ENCODE data around the gene ISLR2. TPM values are rescaled to one million over a fixed set of nuclear protein-coding genes. Genes with fewer than 3 reads are reported as not detected.

Gene ISLR2
- total RNA-seq, 1 experiment from 2014 or later, result not detected

- no peak overlapping the region for H3K27ac Mint-ChIP-seq (ENCODE audit: unreplicated experiment)
Measured at GRCh38 chr15:74172701-74173379, 42.5 kb downstream of the ISLR2 start.

GRCh38 chr15:74173380-74174218, 43.2 kb downstream of the ISLR2 start, which contains the start of gene ISLR:
TSS of gene ISLR (plus strand) at chr15:74173710. CDS start at chr15:74174859, 1,149 bp downstream.
- BruUV-seq (replicated peaks), result no TSS peak
- ChIA-PET CTCF (no interaction called here), POLR2A (no interaction called here)
- no peak for DNase-seq
- Mint-ChIP-seq H3K9me3 (ENCODE audit: unreplicated experiment) (no peaks in the 10 kb centered on the region), H3K4me1 (ENCODE audit: low read depth, unreplicated experiment) (no peaks in the 10 kb centered on the region), H3K36me3 (ENCODE audit: insufficient read depth, unreplicated experiment) (peaks cover 5% of the 10 kb centered on the region), H3K4me3 (ENCODE audit: unreplicated experiment) (no peak within 1 kb of the TSS), H3K27me3 (ENCODE audit: insufficient read depth, unreplicated experiment) (peaks cover 8% of the 10 kb centered on the region), H3K27ac (ENCODE audit: unreplicated experiment) (no peak within 1 kb of the TSS)
- no peaks in the 10 kb centered on the region for H3K9me3 ChIP-seq
- H3K27me3 ChIP-seq (replicated peaks; ENCODE audit: control insufficient read depth, insufficient read depth, low read length), result no peaks in the 10 kb centered on the region; the same call in 1 of the 2 replicates
- H3K4me1 ChIP-seq, result no peaks in the 10 kb centered on the region
- no peak for TF ChIP-seq CTCF (IDR thresholded peaks at IDR 0.05; ENCODE audit: insufficient read depth in 1 of 2, low read depth in 1 of 2, low read length in 1 of 2, severe bottlenecking in 1 of 2, unreplicated experiment in 1 of 2)
- no peaks in the 10 kb centered on the region for H3K36me3 ChIP-seq (ENCODE audit: control insufficient read depth, insufficient read depth, low read length)
- no peak within 1 kb of the TSS for H3K4me3 ChIP-seq (ENCODE audit: low read depth, low read length)
- intact Hi-C loops (cut with micrococcal nuclease; ENCODE audit: unreplicated experiment), result no loop called here

More at GRCh38 chr15:74172701-74173379, 42.5 kb downstream of the ISLR2 start:
- BruUV-seq (replicated peaks), result no TSS peak
- H3K4me1 ChIP-seq, result no peaks in the 10 kb centered on the region
- POLR2A ChIA-PET, result no interaction called here
- no peaks in the 10 kb centered on the region for H3K27me3 ChIP-seq (replicated peaks; ENCODE audit: control insufficient read depth, insufficient read depth, low read length)
- H3K27me3 Mint-ChIP-seq (ENCODE audit: insufficient read depth, unreplicated experiment), result peaks cover 5% of the 10 kb centered on the region
- H3K9me3 ChIP-seq, result no peaks in the 10 kb centered on the region
- H3K4me3 ChIP-seq (ENCODE audit: low read depth, low read length), result no peak overlapping the region
- DNase-seq, result no peak
- H3K4me1 Mint-ChIP-seq (ENCODE audit: low read depth, unreplicated experiment), result no peaks in the 10 kb centered on the region
- H3K36me3 ChIP-seq (ENCODE audit: control insufficient read depth, insufficient read depth, low read length), result no peaks in the 10 kb centered on the region
- H3K36me3 Mint-ChIP-seq (ENCODE audit: insufficient read depth, unreplicated experiment), result no peaks in the 10 kb centered on the region
- no peak overlapping the region for H3K4me3 Mint-ChIP-seq (ENCODE audit: unreplicated experiment)
- TF ChIP-seq CTCF (IDR thresholded peaks at IDR 0.05; ENCODE audit: insufficient read depth in 1 of 2, low read depth in 1 of 2, low read length in 1 of 2, severe bottlenecking in 1 of 2, unreplicated experiment in 1 of 2), result no peak
- intact Hi-C loops (cut with micrococcal nuclease; ENCODE audit: unreplicated experiment), result no loop called here
- H3K9me3 Mint-ChIP-seq (ENCODE audit: unreplicated experiment), result no peaks in the 10 kb centered on the region
- CTCF ChIA-PET, result interaction anchor here (0.7 kb wide), 1 partner anchor 1333 kb away, joined by 3 read pairs; no protein-coding TSS in a partner anchor

- Mint-ChIP-seq H3K36me3 (ENCODE audit: insufficient read depth, unreplicated experiment) (peaks cover 5% of the 10 kb centered on the region), H3K27ac (ENCODE audit: unreplicated experiment) (no peak overlapping the region), H3K9me3 (ENCODE audit: unreplicated experiment) (no peaks in the 10 kb centered on the region), H3K4me3 (ENCODE audit: unreplicated experiment) (no peak overlapping the region), H3K4me1 (ENCODE audit: low read depth, unreplicated experiment) (no peaks in the 10 kb centered on the region), H3K27me3 (ENCODE audit: insufficient read depth, unreplicated experiment) (peaks cover 7% of the 10 kb centered on the region)
- CTCF ChIA-PET, result no interaction called here
- DNase-seq, result no peak
- H3K4me3 ChIP-seq (ENCODE audit: low read depth, low read length), result no peak overlapping the region
- intact Hi-C loops (cut with micrococcal nuclease; ENCODE audit: unreplicated experiment), result no loop called here
- no peaks in the 10 kb centered on the region; the same call in 1 of the 2 replicates for H3K27me3 ChIP-seq (replicated peaks; ENCODE audit: control insufficient read depth, insufficient read depth, low read length)
- H3K9me3 ChIP-seq, result no peaks in the 10 kb centered on the region
- TF ChIP-seq CTCF (IDR thresholded peaks at IDR 0.05; ENCODE audit: insufficient read depth in 1 of 2, low read depth in 1 of 2, low read length in 1 of 2, severe bottlenecking in 1 of 2, unreplicated experiment in 1 of 2), result no peak
- no TSS peak for BruUV-seq (replicated peaks)
- POLR2A ChIA-PET, result no interaction called here
- no peaks in the 10 kb centered on the region for H3K36me3 ChIP-seq (ENCODE audit: control insufficient read depth, insufficient read depth, low read length)
- no peaks in the 10 kb centered on the region for H3K4me1 ChIP-seq
Measured at GRCh38 chr15:74174219-74174957, 44.0 kb downstream of the ISLR2 start.

Data from Caco-2 (cell line).